Measurements from ENCODE around the gene FOXI1.

Gene FOXI1

DNA sequence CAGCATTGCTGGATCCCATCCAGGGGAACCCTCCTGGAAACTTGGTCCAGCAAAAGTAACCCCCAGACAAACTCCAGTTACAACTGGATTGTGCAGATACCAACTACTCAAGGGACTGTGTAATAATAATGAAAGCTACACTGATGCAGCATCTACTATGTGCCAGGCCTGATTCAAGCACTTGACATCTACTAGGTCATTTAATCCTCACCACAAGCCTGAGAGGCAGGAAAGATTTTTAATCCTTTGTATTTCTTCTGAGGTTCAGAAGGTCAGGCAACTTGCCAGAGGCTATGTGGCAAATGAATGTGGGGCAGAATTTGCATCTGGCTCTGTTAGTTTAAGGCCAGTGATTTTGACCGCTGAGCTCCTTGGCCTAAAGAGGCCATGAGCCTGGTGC lies 29.5 kb upstream of the FOXI1 start:
- ChIA-PET CTCF (no interaction called here), POLR2A (no interaction called here)
- no peak for DNase-seq (ENCODE audit: extremely low spot score)
- TF ChIP-seq ELF4 (IDR thresholded peaks at IDR 0.05) = no peak
- no peak for TF ChIP-seq BHLHE40 (IDR thresholded peaks at IDR 0.05; ENCODE audit: borderline replicate concordance)
- no peak for TF ChIP-seq NFRKB (IDR thresholded peaks at IDR 0.05)
- TF ChIP-seq ZNF384 (IDR thresholded peaks at IDR 0.05) = no peak
- TF ChIP-seq LEF1 (IDR thresholded peaks at IDR 0.05; ENCODE audit: borderline replicate concordance) = no peak
- no peak for TF ChIP-seq FOXM1 (IDR thresholded peaks at IDR 0.05; ENCODE audit: borderline replicate concordance)

DNA sequence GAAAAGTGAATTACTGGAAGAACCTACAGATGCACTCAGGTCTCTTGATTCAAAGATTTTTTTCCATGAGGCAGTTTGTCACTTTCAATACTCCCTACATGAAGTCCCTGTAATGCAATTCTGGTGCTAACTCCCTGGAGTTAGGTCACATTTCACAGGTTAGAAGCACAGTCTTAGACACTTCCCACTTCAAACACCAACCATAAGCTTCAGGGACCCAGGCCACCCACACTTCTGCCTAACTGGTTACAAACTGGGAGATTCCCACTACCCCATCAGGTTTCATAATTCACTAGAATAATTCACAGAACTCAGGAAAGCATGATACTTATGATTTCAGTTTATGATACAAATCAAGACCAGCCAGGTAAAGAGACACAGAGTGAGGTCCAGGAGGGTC lies 29.0 kb upstream of the FOXI1 start:
- TF ChIP-seq ZNF384 (IDR thresholded peaks at IDR 0.05) (no peak), LEF1 (IDR thresholded peaks at IDR 0.05; ENCODE audit: borderline replicate concordance) (no peak), TARDBP (IDR thresholded peaks at IDR 0.05) (no peak), FOXK2 (IDR thresholded peaks at IDR 0.05) (no peak), FOXM1 (IDR thresholded peaks at IDR 0.05; ENCODE audit: borderline replicate concordance) (no peak), SP1 (IDR thresholded peaks at IDR 0.05) (no peak), BHLHE40 (IDR thresholded peaks at IDR 0.05; ENCODE audit: borderline replicate concordance) (no peak), ELF4 (IDR thresholded peaks at IDR 0.05) (no peak), L3MBTL2 (conservative IDR thresholded peaks at IDR 0.05) (no peak)
- TF ChIP-seq, protein P1, sequence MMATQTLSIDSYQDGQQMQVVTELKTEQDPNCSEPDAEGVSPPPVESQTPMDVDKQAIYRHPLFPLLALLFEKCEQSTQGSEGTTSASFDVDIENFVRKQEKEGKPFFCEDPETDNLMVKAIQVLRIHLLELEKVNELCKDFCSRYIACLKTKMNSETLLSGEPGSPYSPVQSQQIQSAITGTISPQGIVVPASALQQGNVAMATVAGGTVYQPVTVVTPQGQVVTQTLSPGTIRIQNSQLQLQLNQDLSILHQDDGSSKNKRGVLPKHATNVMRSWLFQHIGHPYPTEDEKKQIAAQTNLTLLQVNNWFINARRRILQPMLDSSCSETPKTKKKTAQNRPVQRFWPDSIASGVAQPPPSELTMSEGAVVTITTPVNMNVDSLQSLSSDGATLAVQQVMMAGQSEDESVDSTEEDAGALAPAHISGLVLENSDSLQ (IDR thresholded peaks at IDR 0.05) = no peak
- no peak for DNase-seq (ENCODE audit: extremely low spot score)
- CTCF ChIA-PET = no interaction called here
- POLR2A ChIA-PET = no interaction called here

DNA sequence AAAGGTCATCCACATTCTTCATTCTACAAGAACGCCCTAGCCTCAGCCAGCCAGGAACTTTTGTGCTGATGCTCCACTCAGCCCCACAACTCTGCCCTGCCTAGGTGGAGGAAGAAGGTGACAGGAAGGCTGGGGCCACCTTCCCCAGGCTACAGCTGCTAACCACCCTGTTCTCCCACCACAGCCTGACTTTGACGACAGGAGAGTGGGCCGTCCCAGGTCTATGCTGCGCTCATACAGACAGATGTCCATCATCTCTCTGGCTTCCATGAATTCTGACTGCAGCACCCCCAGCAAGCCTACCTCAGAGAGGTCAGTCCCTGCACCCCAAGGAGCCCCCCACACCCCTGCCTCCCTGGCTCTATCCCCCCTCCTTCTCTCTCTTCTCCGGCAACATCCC lies 28.2 kb upstream of the FOXI1 start:
- TF ChIP-seq SP1 (IDR thresholded peaks at IDR 0.05) (no peak), L3MBTL2 (conservative IDR thresholded peaks at IDR 0.05) (no peak), HDGF (IDR thresholded peaks at IDR 0.05; ENCODE audit: borderline replicate concordance) (no peak), FOXK2 (IDR thresholded peaks at IDR 0.05) (no peak), SUZ12 (IDR thresholded peaks at IDR 0.05) (no peak), ARNT (IDR thresholded peaks at IDR 0.05) (no peak), LEF1 (IDR thresholded peaks at IDR 0.05; ENCODE audit: borderline replicate concordance) (no peak), FOXM1 (IDR thresholded peaks at IDR 0.05; ENCODE audit: borderline replicate concordance) (no peak), ZNF384 (IDR thresholded peaks at IDR 0.05) (no peak), TARDBP (IDR thresholded peaks at IDR 0.05) (no peak), NFRKB (IDR thresholded peaks at IDR 0.05) (no peak), CTBP1 (IDR thresholded peaks at IDR 0.05; ENCODE audit: borderline replicate concordance) (no peak), BHLHE40 (IDR thresholded peaks at IDR 0.05; ENCODE audit: borderline replicate concordance) (no peak), ELF4 (IDR thresholded peaks at IDR 0.05) (no peak)
- TF ChIP-seq, protein P1 (IDR thresholded peaks at IDR 0.05) = no peak
- ChIA-PET POLR2A (no interaction called here), CTCF (no interaction called here)
- DNase-seq (ENCODE audit: extremely low spot score) = no peak

DNA sequence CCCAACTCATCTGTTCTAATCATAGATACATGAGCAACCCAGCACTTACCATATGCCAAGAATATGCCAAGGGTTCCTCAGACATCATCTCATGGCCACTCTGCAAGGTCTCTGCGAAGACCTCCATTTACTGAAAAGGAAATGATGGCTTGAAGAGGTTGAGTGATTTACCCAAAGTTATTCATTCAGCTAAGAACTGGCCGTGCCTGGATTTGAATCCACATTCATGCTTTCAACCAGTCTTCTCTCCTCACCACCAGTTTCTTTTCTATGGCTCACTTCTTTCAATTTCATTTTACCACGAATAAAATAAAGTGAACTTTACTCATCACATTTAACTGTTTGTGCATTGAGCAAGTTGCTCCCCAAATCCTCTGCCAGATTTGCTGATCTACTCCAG lies 27.2 kb upstream of the FOXI1 start:
- CTCF ChIA-PET = interaction anchor here (1.8 kb wide), 1 partner anchor 8 kb away, joined by 6 read pairs; no protein-coding TSS in a partner anchor
- TF ChIP-seq ELF4 (IDR thresholded peaks at IDR 0.05) = no peak
- TF ChIP-seq, protein P1 (IDR thresholded peaks at IDR 0.05) = no peak
- TF ChIP-seq FOXA1 (IDR thresholded peaks at IDR 0.05) = no peak
- TF ChIP-seq ZNF384 (IDR thresholded peaks at IDR 0.05) = no peak
- no peak for TF ChIP-seq CTBP1 (IDR thresholded peaks at IDR 0.05; ENCODE audit: borderline replicate concordance)
- TF ChIP-seq TARDBP (IDR thresholded peaks at IDR 0.05) = no peak
- no peak for TF ChIP-seq BHLHE40 (IDR thresholded peaks at IDR 0.05; ENCODE audit: borderline replicate concordance)

DNA sequence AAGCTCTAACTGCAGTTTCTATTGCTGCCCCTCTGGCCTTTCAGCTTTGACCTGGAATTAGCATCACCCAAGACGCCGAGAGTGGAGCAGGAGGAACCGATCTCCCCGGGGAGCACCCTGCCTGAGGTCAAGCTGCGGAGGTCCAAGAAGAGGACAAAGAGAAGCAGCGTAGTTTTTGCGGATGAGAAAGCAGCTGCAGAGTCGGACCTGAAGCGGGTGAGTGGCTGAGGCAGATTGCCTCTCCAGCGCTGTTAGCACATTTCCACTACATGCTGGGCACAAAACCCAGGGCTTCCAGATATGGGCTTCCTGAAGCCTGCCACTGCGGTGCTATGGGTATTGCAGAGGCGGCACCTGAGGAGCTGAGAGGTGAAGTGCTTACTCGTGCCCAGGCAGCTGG lies 26.8 kb upstream of the FOXI1 start:
- DNase-seq (ENCODE audit: extremely low spot score) = no peak
- CTCF ChIA-PET = interaction anchor here (1.8 kb wide), 1 partner anchor 9 kb away, joined by 6 read pairs; no protein-coding TSS in a partner anchor
- POLR2A ChIA-PET = no interaction called here
- TF ChIP-seq CTBP1 (IDR thresholded peaks at IDR 0.05; ENCODE audit: borderline replicate concordance) = no peak
- TF ChIP-seq SUZ12 (IDR thresholded peaks at IDR 0.05) = no peak
- no peak for TF ChIP-seq FOXM1 (IDR thresholded peaks at IDR 0.05; ENCODE audit: borderline replicate concordance)
- TF ChIP-seq BHLHE40 (IDR thresholded peaks at IDR 0.05; ENCODE audit: borderline replicate concordance) = no peak
- TF ChIP-seq TARDBP (IDR thresholded peaks at IDR 0.05) = no peak
- no peak for TF ChIP-seq SP1 (IDR thresholded peaks at IDR 0.05)
- TF ChIP-seq FOXA1 (IDR thresholded peaks at IDR 0.05) = no peak
- TF ChIP-seq FOXK2 (IDR thresholded peaks at IDR 0.05) = no peak
- TF ChIP-seq, protein P1 (IDR thresholded peaks at IDR 0.05) = no peak
- no peak for TF ChIP-seq ELF4 (IDR thresholded peaks at IDR 0.05)
- TF ChIP-seq HDGF (IDR thresholded peaks at IDR 0.05; ENCODE audit: borderline replicate concordance) = no peak
- TF ChIP-seq ARNT (IDR thresholded peaks at IDR 0.05) = no peak
- no peak for TF ChIP-seq NFRKB (IDR thresholded peaks at IDR 0.05)

More for the DNA sequence above, 27.2 kb upstream of the FOXI1 start:
- DNase-seq (ENCODE audit: extremely low spot score) = no peak
- POLR2A ChIA-PET = no interaction called here

DNA sequence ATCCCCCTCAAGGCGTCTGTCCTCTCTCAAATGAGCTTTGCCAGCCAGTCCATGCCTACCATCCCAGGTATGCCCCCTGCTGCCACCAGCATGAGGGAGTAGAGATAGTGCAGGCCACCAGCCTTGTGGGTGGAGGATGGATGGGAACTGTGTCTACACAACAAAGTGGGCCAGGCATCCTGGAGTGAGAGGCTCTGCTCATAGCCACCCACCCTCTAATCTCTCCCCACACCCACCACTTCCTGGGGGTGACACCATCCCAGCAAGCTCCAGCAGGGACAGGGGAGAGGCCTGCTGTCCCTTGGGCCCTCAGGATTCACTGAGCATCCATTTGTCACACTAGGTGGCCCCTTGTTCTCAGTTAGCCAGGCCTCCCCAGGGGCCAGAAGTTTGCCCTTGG lies 25.5 kb upstream of the FOXI1 start:
- ChIA-PET CTCF (no interaction called here), POLR2A (no interaction called here)
- TF ChIP-seq LEF1 (IDR thresholded peaks at IDR 0.05; ENCODE audit: borderline replicate concordance) = no peak
- no peak for TF ChIP-seq TARDBP (IDR thresholded peaks at IDR 0.05)
- no peak for TF ChIP-seq SP1 (IDR thresholded peaks at IDR 0.05)
- no peak for TF ChIP-seq NFRKB (IDR thresholded peaks at IDR 0.05)
- TF ChIP-seq SUZ12 (IDR thresholded peaks at IDR 0.05) = no peak
- no peak for TF ChIP-seq FOXA1 (IDR thresholded peaks at IDR 0.05)
- no peak for DNase-seq (ENCODE audit: extremely low spot score)
